Measurements from ENCODE around the gene EPS15.

- no peak for TF ChIP-seq EP300 (IDR thresholded peaks at IDR 0.05)
- no peak for TF ChIP-seq CTCF (IDR thresholded peaks at IDR 0.05)
- TF ChIP-seq POLR2AphosphoS5 (IDR thresholded peaks at IDR 0.05): no peak
- TF ChIP-seq POLR2A (IDR thresholded peaks at IDR 0.05): no peak
These were observed 22.4 kb upstream of the EPS15 start for GRCh38 chr1:51541313-51542050.

Measured in gastroesophageal sphincter (tissue), 3 donors.